Measurements from ENCODE around the gene ZFP36L1. TPM values are rescaled to one million over a fixed set of nuclear protein-coding genes. Genes with fewer than 3 reads are reported as not detected.
A peak's percentile ranks its signal among the peaks of the same experiment; 100 is the strongest.
"Not testable (repeated sequence)": the region's sequence is repeated elsewhere in the genome, so short reads cannot be mapped to it uniquely, and the experiment has no call there.

ZFP36L1 gene
- total RNA-seq, 1 donor from 2014 or later = 434 TPM

- no peak for DNase-seq (ENCODE audit: low spot score)
- ATAC-seq = no peak
- intact Hi-C loops (cut with DNase I) = no loop called here
These were observed 17.9 kb downstream of the ZFP36L1 start for GRCh38 chr14:68774771-68775613.

GRCh38 chr14:68772761-68773381 lies 20.0 kb downstream of the ZFP36L1 start:
- no peak for ATAC-seq
- DNase-seq (ENCODE audit: low spot score) = peak; percentile 25

GRCh38 chr14:68771631-68772030 lies 21.2 kb downstream of the ZFP36L1 start:
- DNase-seq (ENCODE audit: low spot score) (peak; percentile 65), ATAC-seq (peak; percentile 50)
- intact Hi-C loops (cut with DNase I) = no loop called here

More at GRCh38 chr14:68772761-68773381, 20.0 kb downstream of the ZFP36L1 start:
- intact Hi-C loops (cut with DNase I) = no loop called here

GRCh38 chr14:68770553-68771286 lies 22.1 kb downstream of the ZFP36L1 start:
- DNase-seq (ENCODE audit: low spot score) (peak; percentile 32), ATAC-seq (no peak)
- intact Hi-C loops (cut with DNase I) = no loop called here

GRCh38 chr14:68770051-68770450 lies 22.8 kb downstream of the ZFP36L1 start:
- intact Hi-C loops (cut with DNase I) = no loop called here
- DNase-seq (ENCODE audit: low spot score) (no peak), ATAC-seq (no peak)

GRCh38 chr14:68768316-68768715 lies 24.6 kb downstream of the ZFP36L1 start:
- DNase-seq (ENCODE audit: low spot score) = no peak
- intact Hi-C loops (cut with DNase I) = no loop called here
- no peak for ATAC-seq

- DNase-seq (ENCODE audit: low spot score) (no peak), ATAC-seq (no peak)
These were observed 25.6 kb downstream of the ZFP36L1 start for GRCh38 chr14:68767248-68767645.

GRCh38 chr14:68766299-68767247 lies 26.3 kb downstream of the ZFP36L1 start:
- no peak for ATAC-seq
- no peak for DNase-seq (ENCODE audit: low spot score)
- intact Hi-C loops (cut with DNase I) = no loop called here

More at GRCh38 chr14:68767248-68767645, 25.6 kb downstream of the ZFP36L1 start:
- intact Hi-C loops (cut with DNase I) = no loop called here

- DNase-seq (ENCODE audit: low spot score); intact Hi-C loops (cut with DNase I); ATAC-seq: not testable (repeated sequence)
These were observed 29.0 kb downstream of the ZFP36L1 start for GRCh38 chr14:68763843-68764242.

GRCh38 chr14:68762953-68763764 lies 29.7 kb downstream of the ZFP36L1 start:
- DNase-seq (ENCODE audit: low spot score) (peak; percentile 71), ATAC-seq (peak; percentile 90)
- intact Hi-C loops (cut with DNase I) = no loop called here

GRCh38 chr14:68761391-68761790 lies 31.5 kb downstream of the ZFP36L1 start:
- no peak for ATAC-seq
- DNase-seq (ENCODE audit: low spot score) = no peak
- intact Hi-C loops (cut with DNase I) = no loop called here

GRCh38 chr14:68760761-68761160 lies 32.1 kb downstream of the ZFP36L1 start:
- ATAC-seq = no peak
- DNase-seq (ENCODE audit: low spot score) = no peak
- intact Hi-C loops (cut with DNase I) = no loop called here

GRCh38 chr14:68759937-68760336 lies 32.9 kb downstream of the ZFP36L1 start:
- DNase-seq (ENCODE audit: low spot score) (no peak), ATAC-seq (no peak)
- intact Hi-C loops (cut with DNase I) = no loop called here

- intact Hi-C loops (cut with DNase I) = no loop called here
- DNase-seq (ENCODE audit: low spot score) (no peak), ATAC-seq (no peak)
These were observed 33.8 kb downstream of the ZFP36L1 start for GRCh38 chr14:68759017-68759560.

- intact Hi-C loops (cut with DNase I) = no loop called here
- ATAC-seq (no peak), DNase-seq (ENCODE audit: low spot score) (no peak)
These were observed 34.6 kb downstream of the ZFP36L1 start for GRCh38 chr14:68758301-68758700.

GRCh38 chr14:68757618-68758081 lies 35.2 kb downstream of the ZFP36L1 start:
- no peak for DNase-seq (ENCODE audit: low spot score)
- intact Hi-C loops (cut with DNase I) = no loop called here

GRCh38 chr14:68756734-68757133 lies 36.1 kb downstream of the ZFP36L1 start:
- ATAC-seq (no peak), DNase-seq (ENCODE audit: low spot score) (no peak)
- intact Hi-C loops (cut with DNase I) = no loop called here

More at GRCh38 chr14:68757618-68758081, 35.2 kb downstream of the ZFP36L1 start:
- ATAC-seq = peak; percentile 80
